IMR-90 (cell line): Measurements from ENCODE around the gene ANKFY1. TPM values are rescaled to one million over a fixed set of nuclear protein-coding genes. Genes with fewer than 3 reads are reported as not detected.

ENCODE experiments used
- ATAC-seq: fragments of 200-7000 bp; cut with Tn5 transposase; 2 replicates; pipeline ENCODE4 v1.9.1; 2020; ENCODE audit warnings: low read depth, mild to moderate bottlenecking, moderate library complexity
- BruUV-seq: library from RNA; stranded (reverse); fragments of 400-500 nt; replicated peaks from 2 replicates; lab custom pipeline; 2021; lab: Mats Ljungman, UMichigan
- CTCF ChIA-PET: fragments of 300-600 bp; formaldehyde crosslinking; extraction: SDS; loops from one replicate; lab custom pipeline; 2021; ENCODE audit warnings: antibody characterized with exemption; lab: Yijun Ruan, JAX
- POLR2A ChIA-PET: fragments of 300-600 bp; sonication (Branson Sonifier 250); formaldehyde crosslinking; loops from one replicate; lab custom pipeline; 2022; ENCODE audit warnings: antibody characterized with exemption; ENCODE audit not compliant: unreplicated experiment; lab: Charles Lee
- DNase-seq: peaks from one replicate; pipeline ENCODE4 v3.0.0; 2013
- H2AFZ ChIP-seq: replicated peaks from 2 replicates; pipeline ENCODE3; 2013; ENCODE audit warnings: low read length, mild to moderate bottlenecking; ENCODE audit not compliant: poor library complexity
- H2AK5ac ChIP-seq: 2 replicates; pipeline ENCODE4 v1.6.1; 2013; ENCODE audit warnings: low read depth, low read length, inconsistent platforms
- H2AK9ac ChIP-seq: replicated peaks from 2 replicates; pipeline ENCODE3; 2013; ENCODE audit warnings: mild to moderate bottlenecking, low read depth, low read length, moderate library complexity; ENCODE audit not compliant: poor library complexity
- H2BK120ac ChIP-seq: 2 replicates; pipeline ENCODE4 v1.6.1; 2013; ENCODE audit warnings: low read depth, low read length, inconsistent platforms
- H2BK15ac ChIP-seq: 3 replicates; pipeline ENCODE4 v1.6.1; 2013; ENCODE audit warnings: low read depth, low read length, inconsistent platforms
- H2BK20ac ChIP-seq: 2 replicates; pipeline ENCODE4 v1.6.1; 2013; ENCODE audit warnings: low read depth, mild to moderate bottlenecking, inconsistent platforms, low read length, moderate library complexity
- H2BK5ac ChIP-seq: 2 replicates; pipeline ENCODE4 v1.6.1; 2013; ENCODE audit warnings: mild to moderate bottlenecking, low read depth, low read length, inconsistent platforms; ENCODE audit not compliant: poor library complexity, severe bottlenecking
- H3K14ac ChIP-seq: replicated peaks from 2 replicates; pipeline ENCODE4 v1.6.1; 2013; ENCODE audit warnings: low read depth, low read length, inconsistent platforms
- H3K18ac ChIP-seq: 2 replicates; pipeline ENCODE4 v1.6.1; 2013; ENCODE audit warnings: low read depth, low read length, control low read depth
- H3K23ac ChIP-seq: 2 replicates; pipeline ENCODE4 v1.6.1; 2013; ENCODE audit warnings: low read depth, low read length, inconsistent platforms
- H3K27ac ChIP-seq: 2 replicates; pipeline ENCODE4 v1.5.1; 2013; ENCODE audit warnings: mild to moderate bottlenecking, control low read depth, low read length; ENCODE audit not compliant: insufficient read depth
- H3K27me3 ChIP-seq: 2 replicates; pipeline ENCODE4 v1.6.1; 2013; ENCODE audit warnings: low read length; ENCODE audit not compliant: control insufficient read depth, insufficient read depth
- H3K36me3 ChIP-seq: 2 replicates; pipeline ENCODE4 v1.6.1; 2013; ENCODE audit warnings: low read length, mixed read lengths; ENCODE audit not compliant: control insufficient read depth, insufficient read depth
- H3K4ac ChIP-seq: 2 replicates; pipeline ENCODE4 v1.6.1; 2013; ENCODE audit warnings: low read depth, low read length, inconsistent platforms
- H3K4me1 ChIP-seq: 2 replicates; pipeline ENCODE4 v1.6.1; 2013; ENCODE audit warnings: low read length, mixed read lengths; ENCODE audit not compliant: control insufficient read depth, insufficient read depth
- H3K4me2 ChIP-seq: 2 replicates; pipeline ENCODE4 v1.6.1; 2013; ENCODE audit warnings: low read depth, mild to moderate bottlenecking, control low read depth, low read length, moderate library complexity
- H3K4me3 ChIP-seq: 2 replicates; pipeline ENCODE4 v1.5.1; 2013; ENCODE audit warnings: low read depth, mild to moderate bottlenecking, control low read depth, low read length, moderate library complexity; ENCODE audit not compliant: insufficient read depth
- H3K56ac ChIP-seq: 2 replicates; pipeline ENCODE4 v1.6.1; 2013; ENCODE audit warnings: low read length, inconsistent platforms; ENCODE audit not compliant: insufficient read depth; ENCODE audit errors: extremely low read depth
- H3K79me1 ChIP-seq, 2 experiments: 2 replicates each; pipeline ENCODE4 v1.6.1; 2013; ENCODE audit warnings: low read length in 2 of 2, inconsistent platforms in 1 of 2, low read depth in 1 of 2
- H3K9ac ChIP-seq: 2 replicates; pipeline ENCODE4 v1.6.1; 2013; ENCODE audit warnings: low read depth, low read length, control low read depth
- H3K9me1 ChIP-seq: 2 replicates; pipeline ENCODE4 v1.6.1; 2013; ENCODE audit warnings: low read length, inconsistent platforms; ENCODE audit not compliant: insufficient read depth
- H3K9me3 ChIP-seq: 2 replicates; pipeline ENCODE4 v1.6.1; 2013; ENCODE audit warnings: low read length; ENCODE audit not compliant: control insufficient read depth, insufficient read depth
- H4K20me1 ChIP-seq: 2 replicates; pipeline ENCODE4 v1.6.1; 2013; ENCODE audit warnings: low read length, inconsistent platforms; ENCODE audit not compliant: insufficient read depth
- H4K5ac ChIP-seq: 2 replicates; pipeline ENCODE4 v1.6.1; 2013; ENCODE audit warnings: mild to moderate bottlenecking, low read depth, low read length, control low read depth
- H4K8ac ChIP-seq, 2 experiments: 2 replicates each; pipeline ENCODE4 v1.6.1; 2013; ENCODE audit warnings: low read depth in 2 of 2, low read length in 2 of 2, control low read depth in 1 of 2, inconsistent platforms in 1 of 2
- H4K91ac ChIP-seq: 2 replicates; pipeline ENCODE4 v1.6.1; 2013; ENCODE audit warnings: low read depth, low read length, inconsistent platforms; ENCODE audit not compliant: insufficient read depth
- BHLHE40 ChIP-seq: fragments of 150-350 bp; IDR thresholded peaks from 2 replicates; pipeline ENCODE4 v1.6.1; 2016; ENCODE audit warnings: mild to moderate bottlenecking, low read depth, low read length
- CEBPB ChIP-seq: IDR thresholded peaks from 2 replicates; pipeline ENCODE4 v1.6.1; 2012; ENCODE audit warnings: low read depth, low read length, improper control_type of control experiment
- CHD1 ChIP-seq: IDR thresholded peaks from 2 replicates; pipeline ENCODE4 v1.6.1; 2012; ENCODE audit warnings: low read depth, low read length, improper control_type of control experiment
- CTCF ChIP-seq: conservative IDR thresholded peaks from 2 replicates; pipeline ENCODE4 v1.5.1; 2012; ENCODE audit warnings: mild to moderate bottlenecking, low read depth, low read length, improper control_type of control experiment
- ELK1 ChIP-seq: fragments of 150-350 bp; IDR thresholded peaks from 2 replicates; pipeline ENCODE4 v1.6.1; 2016; ENCODE audit warnings: low read depth, mild to moderate bottlenecking, low read length, moderate library complexity, borderline replicate concordance
- FOS ChIP-seq: fragments of 150-350 bp; IDR thresholded peaks from 2 replicates; pipeline ENCODE4 v1.6.1; 2016; ENCODE audit warnings: low read depth, low read length
- MAFK ChIP-seq: IDR thresholded peaks from 2 replicates; pipeline ENCODE4 v1.6.1; 2012; ENCODE audit warnings: low read depth, low read length, improper control_type of control experiment
- MAZ ChIP-seq: IDR thresholded peaks from 2 replicates; pipeline ENCODE4 v1.6.1; 2012; ENCODE audit warnings: low read depth, mild to moderate bottlenecking, low read length, improper control_type of control experiment, moderate library complexity, borderline replicate concordance
- MXI1 ChIP-seq: IDR thresholded peaks from 2 replicates; pipeline ENCODE4 v1.6.1; 2012; ENCODE audit warnings: low read depth, mild to moderate bottlenecking, low read length, moderate library complexity, borderline replicate concordance
- NFE2L2 ChIP-seq: fragments of 150-350 bp; IDR thresholded peaks from 2 replicates; pipeline ENCODE4 v1.6.1; 2016; ENCODE audit warnings: low read depth, mild to moderate bottlenecking, low read length
- POLR2A ChIP-seq: IDR thresholded peaks from 2 replicates; pipeline ENCODE4 v1.6.1; 2012; ENCODE audit warnings: mild to moderate bottlenecking, low read depth, low read length
- RAD21 ChIP-seq: IDR thresholded peaks from 2 replicates; pipeline ENCODE4 v1.6.1; 2012; ENCODE audit warnings: low read length, improper control_type of control experiment
- RCOR1 ChIP-seq: IDR thresholded peaks from 2 replicates; pipeline ENCODE4 v1.6.1; 2012; ENCODE audit warnings: mild to moderate bottlenecking, low read length, improper control_type of control experiment; ENCODE audit not compliant: insufficient replicate concordance
- RFX5 ChIP-seq: IDR thresholded peaks from 2 replicates; pipeline ENCODE4 v1.8.0; 2012; ENCODE audit warnings: low read depth, mild to moderate bottlenecking, low read length, moderate library complexity
- SMC3 ChIP-seq: fragments of 150-350 bp; IDR thresholded peaks from 2 replicates; pipeline ENCODE4 v1.6.1; 2016; ENCODE audit warnings: low read depth, mild to moderate bottlenecking, antibody characterized with exemption, low read length, moderate library complexity
- USF2 ChIP-seq: fragments of 150-350 bp; IDR thresholded peaks from 2 replicates; pipeline ENCODE4 v1.6.1; 2017; ENCODE audit warnings: mild to moderate bottlenecking, antibody characterized with exemption, low read length, low read depth
- WGBS, 2 experiments: methylation state at CpG; one replicate each; pipeline versions ENCODE4 v1.1.5 to v1.1.7; 2013; ENCODE audit warnings: missing lambda C conversion rate in 2 of 2; ENCODE audit not compliant: insufficient read length in 1 of 2; ENCODE audit errors: extremely low coverage in 2 of 2; 5-methylcytosine and 5-hydroxymethylcytosine counted together
- dilution Hi-C: fragments of 300-500 bp; cut with HindIII; formaldehyde crosslinking; loops from one replicate; pipeline ENCODE4 v1.14.3; 2018; ENCODE audit warnings: low sequenced_read_pairs; ENCODE audit not compliant: unreplicated experiment
- in situ Hi-C: fragments of 300-500 bp; cut with MboI; formaldehyde crosslinking; loops from 3 replicates; pipeline ENCODE4 v1.14.3; 2019; ENCODE audit warnings: low sequenced_read_pairs, inconsistent platforms, mixed read lengths
- intact Hi-C: fragments of 100-400 bp; cut with micrococcal nuclease; formaldehyde crosslinking; loops from 2 replicates; pipeline ENCODE4 v1.10.0; 2022
- polyA plus RNA-seq, 3 experiments: library from polyadenylated mRNA; depleted of rRNA; stranded (reverse); fragments of >200 nt; gene quantifications; 2 replicates each; pipeline ENCODE4 v1.2.3, GENCODE V29; 2012; ENCODE audit warnings: low replicate concordance in 1 of 3
- total RNA-seq: library from RNA; depleted of rRNA; stranded (reverse); fragments of >200 nt; gene quantifications from 2 replicates; pipeline ENCODE4 v1.2.3, GENCODE V29; 2012

ANKFY1 gene
- total and polyA plus RNA-seq, 2 of the 4 experiments (the other 2 are of a cell fraction) = 32.3 to 48.9 TPM

GRCh38 chr17:4269915-4270314 is 6.1 kb upstream of the ANKFY1 start:
- Histone ChIP-seq H2BK5ac (no peak overlapping the region), H3K4me2 (no peak overlapping the region), H2BK15ac (no peak overlapping the region), H4K8ac (no peak overlapping the region), H2BK120ac (no peak overlapping the region), H3K14ac (no peak overlapping the region), H2AK9ac (no peak overlapping the region), H3K4me3 (no peak overlapping the region), H3K27me3 (no peaks in the 10 kb centered on the region), H4K20me1 (peaks cover 3% of the 10 kb centered on the region; the same call in 1 of the 2 replicates), H3K9me3 (no peaks in the 10 kb centered on the region), H3K4me1 (no peaks in the 10 kb centered on the region), H2AFZ (no peak overlapping the region), H3K56ac (no peak overlapping the region), H4K91ac (no peak overlapping the region), H2BK20ac (no peak overlapping the region), H3K9ac (no peak overlapping the region), H3K27ac (no peak overlapping the region), H3K18ac (no peak overlapping the region), H3K79me1 (peaks cover 13 to 33% of the 10 kb centered on the region in 2 experiments), H4K5ac (no peak overlapping the region), H3K4ac (no peak overlapping the region), H3K23ac (no peak overlapping the region), H3K36me3 (peaks cover 12% of the 10 kb centered on the region), H2AK5ac (no peak overlapping the region), H3K9me1 (peaks cover 4% of the 10 kb centered on the region; the same call in 1 of the 2 replicates)
- POLR2A ChIA-PET = no interaction called here
- no CpG with 5 or more reads among the region's 4 CpGs for WGBS, 2 experiments
- in situ Hi-C loops = no loop called here
- TF ChIP-seq BHLHE40 = no peak
- TF ChIP-seq USF2 = no peak
- no peak for TF ChIP-seq NFE2L2
- no peak for TF ChIP-seq SMC3
- TF ChIP-seq CEBPB = no peak
- TF ChIP-seq RAD21 = no peak
- no peak for TF ChIP-seq ELK1
- no peak for TF ChIP-seq MAZ
- TF ChIP-seq FOS = no peak
- TF ChIP-seq RFX5 = no peak
- TF ChIP-seq MAFK = no peak
- no peak for TF ChIP-seq POLR2A
- no peak for TF ChIP-seq CTCF
- TF ChIP-seq MXI1 = no peak
- TF ChIP-seq CHD1 = no peak
- TF ChIP-seq RCOR1 = no peak
- ATAC-seq (no peak), DNase-seq (no peak)
- CTCF ChIA-PET = no interaction called here
- intact Hi-C loops = no loop called here
- dilution Hi-C loops = no loop called here
- no TSS peak for BruUV-seq
